HG03025 (cell line): ENCODE measurements around the gene CENPX.

ENCODE experiments used
- ATAC-seq: cut with Tn5 transposase; IDR thresholded peaks from one replicate; pipeline ENCODE4 v1.9.1; 2021; ENCODE audit warnings: mild to moderate bottlenecking, moderate library complexity; ENCODE audit not compliant: unreplicated experiment, low FRiP score

Gene CENPX

DNA sequence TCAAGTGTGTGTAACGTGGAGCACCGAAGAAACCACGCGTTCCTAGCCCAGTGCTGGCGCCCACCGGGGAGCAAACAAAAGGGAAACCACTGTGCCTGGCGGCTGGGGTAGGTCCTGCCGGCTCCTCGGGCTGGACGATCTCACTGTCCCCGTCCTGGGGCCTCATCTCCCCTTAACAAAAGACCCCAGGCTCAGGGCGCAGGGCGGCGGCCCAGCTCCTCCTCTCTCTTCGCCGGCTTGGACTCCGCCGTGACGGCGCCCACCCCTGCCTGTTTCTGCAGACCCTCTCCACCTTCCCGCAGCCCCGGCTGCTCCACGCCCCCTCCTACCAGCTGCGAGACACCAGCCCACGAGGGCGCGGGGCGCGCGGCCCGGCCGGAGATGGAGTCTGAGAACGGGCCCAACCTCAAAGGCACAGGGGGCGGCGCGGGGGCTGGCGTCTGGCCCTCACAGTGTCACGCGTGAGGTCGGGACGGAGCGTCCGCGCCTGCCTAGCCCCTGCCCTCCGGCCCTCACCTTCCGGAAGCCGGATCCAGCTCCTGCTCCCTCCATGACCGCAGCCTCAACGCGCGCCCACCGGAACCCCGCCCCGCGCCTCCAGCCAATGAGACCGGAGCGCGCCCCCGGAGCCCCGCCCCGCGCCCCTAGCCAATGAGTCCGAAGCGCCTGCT lies at the start of gene CENPX:
Gene CENPX, minus strand, starts transcription at position 569 of the 671 bp plus-strand sequence. Its CDS starts 17 bp downstream, at position 552.
- ATAC-seq = peak; percentile 5

- ATAC-seq = no peak
These were observed 47.9 kb upstream of the CENPX start for GRCh38 chr17:82070611-82071010.

DNA sequence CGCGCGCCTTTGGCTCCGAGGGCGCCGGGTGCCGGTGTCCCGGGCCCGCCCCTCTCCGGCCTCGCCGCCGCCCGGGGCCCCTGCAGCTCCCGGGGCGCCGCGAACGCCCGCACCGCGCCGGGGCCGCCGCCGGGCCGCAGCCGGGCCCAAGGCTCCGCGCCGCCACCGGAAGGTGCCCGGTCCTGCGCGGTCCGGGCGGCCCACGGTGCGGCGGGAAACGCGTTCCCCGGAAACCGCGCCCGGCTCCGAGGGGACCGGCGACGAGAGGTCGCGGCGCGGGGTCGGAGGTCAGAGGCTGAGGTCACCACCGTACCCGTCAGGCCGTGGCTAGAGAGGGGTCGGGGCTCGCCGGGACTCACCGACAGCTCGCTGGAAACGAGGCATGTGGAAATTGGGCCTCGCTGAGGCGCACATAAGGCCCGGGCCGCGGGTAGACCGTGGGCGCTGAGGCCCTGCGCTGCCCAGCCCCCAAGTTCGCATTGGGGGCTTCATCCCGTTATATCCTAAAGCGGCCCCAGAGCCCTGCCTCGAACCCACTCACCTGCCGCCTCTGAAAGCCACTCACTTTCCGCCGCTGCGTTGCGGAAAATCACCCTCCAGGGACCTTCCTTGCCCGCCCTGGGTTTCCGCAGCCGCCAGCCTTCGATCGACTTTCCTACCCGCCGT lies 43.1 kb upstream of the CENPX start, which contains the start of gene DUS1L:
Gene DUS1L, minus strand, starts transcription at position 167 of the 666 bp plus-strand sequence. CDS start 745 bp downstream, outside the sequence.
- peak; percentile 55 for ATAC-seq

DNA sequence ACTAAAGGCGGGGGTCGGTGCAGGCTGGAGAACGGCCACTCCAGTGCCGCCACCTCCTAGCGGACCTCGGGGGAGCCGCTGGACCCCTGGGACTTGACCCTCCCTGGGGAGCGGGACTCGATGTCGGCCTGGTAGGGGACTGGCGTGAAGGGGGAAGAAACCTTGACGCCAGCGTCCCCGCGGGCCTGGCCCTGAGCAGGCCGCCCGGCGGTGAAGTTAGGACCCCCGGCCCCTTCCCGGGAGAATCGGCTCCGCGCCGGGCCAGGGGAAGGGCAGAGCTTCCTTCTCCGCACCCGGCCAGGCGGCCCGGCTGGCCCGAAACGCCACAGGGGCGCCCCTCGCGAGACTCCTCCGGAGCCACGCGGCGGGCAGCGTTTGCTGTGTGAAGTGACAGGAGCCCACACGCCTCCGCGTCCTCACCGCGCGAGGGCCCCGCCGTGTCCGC lies 42.5 kb upstream of the CENPX start:
- peak; percentile 15 for ATAC-seq

- ATAC-seq = no peak
These were observed 41.9 kb upstream of the CENPX start for GRCh38 chr17:82064433-82065192.

GRCh38 chr17:82063424-82064415 lies 41.0 kb upstream of the CENPX start:
- ATAC-seq = no peak

GRCh38 chr17:82062984-82063368 lies 40.3 kb upstream of the CENPX start:
- no peak for ATAC-seq

- ATAC-seq = no peak
These were observed 39.7 kb upstream of the CENPX start for GRCh38 chr17:82062076-82062983.

GRCh38 chr17:82061047-82061925 lies 38.6 kb upstream of the CENPX start:
- ATAC-seq = no peak

- ATAC-seq = no peak
These were observed 37.9 kb upstream of the CENPX start for GRCh38 chr17:82060614-82061013.

GRCh38 chr17:82060001-82060380 lies 37.3 kb upstream of the CENPX start:
- no peak for ATAC-seq

- no peak for ATAC-seq
These were observed 36.8 kb upstream of the CENPX start for GRCh38 chr17:82059272-82060000.

GRCh38 chr17:82058855-82059249 lies 36.2 kb upstream of the CENPX start:
- ATAC-seq = no peak

- ATAC-seq = no peak
These were observed 35.7 kb upstream of the CENPX start for GRCh38 chr17:82058230-82058854.

GRCh38 chr17:82056729-82057621 lies 34.3 kb upstream of the CENPX start:
- no peak for ATAC-seq
